BLaER1 (cell line): ENCODE data around the gene SEMA4D.

Experiments used
- H3K27ac ChIP-seq: shearing (Covaris generic); formaldehyde crosslinking; 2 replicates; pipeline ENCODE4 v1.8.1; 2022
- H3K27me3 ChIP-seq: shearing (Covaris generic); formaldehyde crosslinking; 2 replicates; pipeline ENCODE4 v1.8.1; 2022
- H3K36me3 ChIP-seq: shearing (Covaris generic); formaldehyde crosslinking; 2 replicates; pipeline ENCODE4 v1.8.1; 2022
- H3K4me1 ChIP-seq: shearing (Covaris generic); formaldehyde crosslinking; 2 replicates; pipeline ENCODE4 v1.8.1; 2022
- H3K4me2 ChIP-seq: shearing (Covaris generic); formaldehyde crosslinking; 2 replicates; pipeline ENCODE4 v1.8.1; 2022
- H3K4me3 ChIP-seq: shearing (Covaris generic); formaldehyde crosslinking; 2 replicates; pipeline ENCODE4 v1.8.1; 2022
- H3K9ac ChIP-seq: shearing (Covaris generic); formaldehyde crosslinking; 2 replicates; pipeline ENCODE4 v1.8.1; 2022
- H3K9me3 ChIP-seq: shearing (Covaris generic); formaldehyde crosslinking; 2 replicates; pipeline ENCODE4 v1.8.1; 2022
- H4K20me1 ChIP-seq: shearing (Covaris generic); formaldehyde crosslinking; 2 replicates; pipeline ENCODE4 v1.8.1; 2022
- Cebpa-rat ChIP-seq: shearing (Covaris generic); IDR thresholded peaks from 2 replicates; pipeline ENCODE4 v1.8.1; 2022

Gene SEMA4D

DNA sequence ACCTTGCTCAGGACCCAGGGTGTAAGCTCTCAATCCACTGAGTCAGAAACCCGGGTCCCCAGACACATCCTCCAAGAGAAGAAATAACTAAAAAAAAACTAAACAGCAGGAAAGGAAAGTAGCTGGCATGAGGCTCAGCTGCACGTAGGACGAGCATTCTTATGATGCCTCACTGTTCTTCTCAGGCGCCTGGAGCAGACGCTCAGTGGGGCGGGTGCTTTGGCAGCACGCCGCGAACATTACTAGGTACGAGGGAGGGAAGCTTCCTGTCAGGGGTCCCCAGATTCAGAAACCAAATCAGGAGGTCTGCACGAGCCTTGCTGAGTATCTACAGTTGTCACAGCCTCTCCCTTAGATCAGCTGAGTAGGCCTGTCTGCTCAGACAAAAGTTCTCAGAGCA lies 93.8 kb downstream of the SEMA4D start:
- Histone ChIP-seq H4K20me1 (peaks cover 65% of the 10 kb centered on the region), H3K4me3 (no peak overlapping the region), H3K4me1 (peaks cover 98% of the 10 kb centered on the region), H3K27ac (peak overlapping the region; percentile 90; the same call in 1 of the 2 replicates), H3K4me2 (peak overlapping the region; percentile 94), H3K36me3 (peaks cover 44% of the 10 kb centered on the region), H3K9me3 (peaks cover 6% of the 10 kb centered on the region), H3K9ac (no peak overlapping the region), H3K27me3 (no peaks in the 10 kb centered on the region)
- TF ChIP-seq Cebpa-rat = no peak

DNA sequence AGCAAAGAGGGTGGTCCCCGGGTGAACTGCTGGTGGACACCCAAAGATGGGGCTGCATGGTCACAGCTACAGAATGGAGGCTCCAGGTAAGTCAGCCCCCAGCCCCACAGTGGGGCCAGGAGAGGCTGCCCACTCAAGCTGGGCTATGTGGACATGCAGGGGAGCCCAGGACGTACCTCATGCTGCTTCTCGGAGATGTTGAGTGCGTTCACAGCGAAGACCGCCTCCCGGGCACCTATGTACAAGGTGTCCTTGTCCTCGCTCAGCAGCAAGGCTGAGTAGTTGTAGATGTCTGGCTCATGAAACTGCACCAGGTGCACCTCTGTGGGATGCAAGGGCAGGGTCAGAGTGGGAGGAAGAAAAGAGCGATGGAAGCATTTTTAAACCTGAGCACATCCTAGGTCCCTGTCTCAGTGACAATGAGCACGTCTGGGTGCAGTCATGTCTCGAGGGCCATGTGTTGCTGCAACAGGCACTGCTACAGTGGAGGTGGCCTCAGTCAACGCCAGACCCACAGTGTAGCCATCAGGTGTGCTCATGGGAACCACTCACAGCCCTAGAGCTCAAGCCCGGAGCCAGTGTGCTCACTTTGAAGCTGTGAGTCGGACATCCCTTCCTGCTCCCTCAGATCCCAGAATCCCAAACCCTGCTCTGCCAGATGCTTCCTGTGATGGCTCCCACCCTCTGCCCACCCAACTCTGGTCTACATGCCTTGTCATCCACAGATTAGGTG lies 95.1 kb downstream of the SEMA4D start:
- Histone ChIP-seq H3K27ac (no peak overlapping the region), H3K9ac (no peak overlapping the region), H3K9me3 (peaks cover 6% of the 10 kb centered on the region), H3K36me3 (peaks cover 54% of the 10 kb centered on the region), H4K20me1 (peaks cover 53% of the 10 kb centered on the region), H3K27me3 (no peaks in the 10 kb centered on the region), H3K4me3 (no peak overlapping the region), H3K4me1 (peaks cover 91% of the 10 kb centered on the region), H3K4me2 (peak overlapping the region; percentile 83)
- no peak for TF ChIP-seq Cebpa-rat

DNA sequence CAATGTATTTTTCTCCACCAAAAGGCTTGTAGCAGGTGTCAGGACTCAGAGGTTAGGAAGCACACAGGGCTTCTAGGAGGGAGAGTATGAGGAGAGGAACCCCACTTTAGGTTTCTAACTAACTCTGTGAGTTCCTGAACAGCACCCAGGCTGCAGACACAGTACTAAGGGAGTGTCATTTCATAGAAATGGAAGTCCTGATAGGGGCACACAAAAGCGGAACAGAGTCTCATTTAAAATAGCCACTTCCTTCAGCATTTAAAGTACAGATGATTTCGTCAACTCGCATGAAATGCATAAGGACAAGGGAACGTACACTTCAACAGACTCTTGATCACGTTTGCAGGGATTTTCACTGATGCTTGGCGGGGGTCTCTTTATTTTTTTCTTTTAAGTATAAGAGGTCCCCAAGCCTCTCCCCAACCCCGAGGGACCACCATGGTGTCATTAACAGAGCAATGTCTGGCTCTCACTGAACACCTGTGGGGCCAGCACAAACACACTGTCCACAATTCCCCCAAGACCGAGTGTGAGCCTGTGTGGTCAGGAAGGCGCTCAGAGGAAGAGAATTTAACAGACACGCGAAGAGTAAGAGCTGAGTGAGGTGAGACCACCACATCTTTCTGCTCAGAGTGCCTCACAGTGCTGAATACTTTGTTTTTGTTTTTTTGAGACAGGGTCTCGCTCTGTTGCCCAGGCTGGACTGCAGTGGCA lies 97.4 kb downstream of the SEMA4D start:
- no peak for TF ChIP-seq Cebpa-rat
- Histone ChIP-seq H3K27me3 (no peaks in the 10 kb centered on the region), H3K4me2 (peak overlapping the region; percentile 83), H3K9me3 (no peaks in the 10 kb centered on the region), H3K27ac (peak overlapping the region; percentile 64), H3K36me3 (peaks cover 70% of the 10 kb centered on the region), H3K4me1 (peaks cover 68% of the 10 kb centered on the region), H4K20me1 (peaks cover 42% of the 10 kb centered on the region), H3K9ac (peak overlapping the region; percentile 39; the same call in 1 of the 2 replicates), H3K4me3 (0 out of 2 replicates have a peak overlapping the region, but pooled peaks have one; percentile 26)

DNA sequence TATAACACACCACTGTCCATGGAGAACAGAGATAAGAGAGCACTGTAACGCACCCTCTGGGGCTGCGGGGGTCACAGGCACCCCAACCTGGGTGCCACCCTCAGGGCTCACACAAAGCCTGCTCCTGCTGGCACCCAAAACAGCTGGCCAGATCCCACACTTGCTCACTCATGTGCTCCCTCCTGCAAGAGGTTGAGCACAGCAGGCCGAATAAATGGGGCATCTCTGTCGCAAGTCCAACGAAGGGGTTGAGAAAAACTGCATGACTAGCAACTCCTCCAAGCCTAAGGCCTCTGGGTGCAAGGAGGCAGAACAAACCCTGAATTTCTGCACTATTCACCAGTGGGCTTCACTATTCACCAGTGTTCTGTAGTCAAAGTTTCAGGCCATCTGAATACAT lies 99.3 kb downstream of the SEMA4D start:
- no peak overlapping the region for H3K4me3 ChIP-seq
- H3K9me3 ChIP-seq = no peaks in the 10 kb centered on the region
- H3K27ac ChIP-seq = no peak overlapping the region
- no peaks in the 10 kb centered on the region for H3K27me3 ChIP-seq
- H3K4me1 ChIP-seq = peaks cover 48% of the 10 kb centered on the region
- no peak overlapping the region for H3K4me2 ChIP-seq
- no peak for TF ChIP-seq Cebpa-rat
- H3K36me3 ChIP-seq = peaks cover 77% of the 10 kb centered on the region
- no peak overlapping the region for H3K9ac ChIP-seq
- peaks cover 36% of the 10 kb centered on the region for H4K20me1 ChIP-seq

DNA sequence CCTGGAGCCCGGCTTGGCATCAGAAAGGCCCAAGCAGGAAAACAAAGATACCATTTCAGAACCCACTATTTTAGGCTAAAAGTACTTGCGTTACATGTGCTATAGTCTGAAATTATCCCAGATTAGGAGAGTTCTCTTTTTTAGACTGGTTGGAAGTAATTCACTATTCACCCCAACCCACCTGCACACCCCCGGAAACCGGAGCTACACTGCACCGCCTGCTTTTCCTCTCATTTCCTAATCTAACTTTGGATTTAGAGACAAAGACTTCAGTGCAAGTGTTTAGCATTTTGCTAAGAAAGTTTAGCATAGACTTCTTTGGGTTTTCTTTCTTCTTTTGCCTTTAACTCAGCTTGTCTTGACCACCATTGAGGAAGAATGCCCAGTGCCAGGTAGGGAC lies 100.4 kb downstream of the SEMA4D start:
- H3K4me2 ChIP-seq = no peak overlapping the region
- no peaks in the 10 kb centered on the region for H3K27me3 ChIP-seq
- no peak overlapping the region for H3K27ac ChIP-seq
- no peaks in the 10 kb centered on the region for H3K9me3 ChIP-seq
- H3K9ac ChIP-seq = no peak overlapping the region
- H3K4me1 ChIP-seq = peaks cover 38% of the 10 kb centered on the region
- H3K36me3 ChIP-seq = peaks cover 80% of the 10 kb centered on the region
- H3K4me3 ChIP-seq = no peak overlapping the region
- TF ChIP-seq Cebpa-rat = no peak
- peaks cover 34% of the 10 kb centered on the region for H4K20me1 ChIP-seq

DNA sequence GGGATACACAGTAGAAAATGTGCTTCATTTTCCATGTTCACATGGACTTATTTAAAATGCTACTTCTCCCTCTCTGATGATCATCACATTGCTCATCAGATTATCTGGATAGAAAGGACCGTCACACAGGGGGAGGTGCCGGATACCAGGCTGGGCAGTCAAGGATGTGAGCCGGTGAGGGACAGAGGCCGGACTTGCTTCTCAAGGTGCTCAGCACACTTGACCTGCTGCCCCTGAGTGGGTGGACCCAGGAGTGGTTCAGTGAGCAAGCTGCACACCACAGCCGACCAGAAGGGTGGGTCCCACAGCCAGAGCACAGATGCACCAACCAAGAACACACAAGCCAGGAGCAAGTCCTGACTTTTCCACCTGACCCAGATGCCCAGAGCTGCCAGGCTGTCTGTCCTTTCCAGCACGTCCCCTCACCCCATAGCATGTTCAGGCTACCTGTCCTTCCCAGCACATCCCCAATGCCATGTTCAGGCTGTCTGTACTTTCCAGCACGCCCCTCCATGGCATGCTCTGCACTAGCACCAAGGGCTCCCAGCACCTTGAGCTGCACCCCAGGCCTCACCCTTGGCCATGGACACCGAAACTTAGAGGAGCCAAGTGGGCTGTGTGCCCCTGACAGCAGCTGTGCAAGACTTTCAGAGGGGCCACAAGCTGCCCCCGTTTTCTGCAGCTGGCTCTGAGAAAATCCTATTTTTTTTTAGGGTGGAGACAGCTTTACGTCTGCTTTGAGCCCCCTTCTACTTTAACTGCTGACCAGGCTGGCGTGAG lies 101.8 kb downstream of the SEMA4D start:
- Histone ChIP-seq H3K9me3 (no peaks in the 10 kb centered on the region), H3K9ac (no peak overlapping the region), H3K27ac (no peak overlapping the region), H3K4me2 (no peak overlapping the region), H3K27me3 (no peaks in the 10 kb centered on the region), H3K36me3 (peaks cover 86% of the 10 kb centered on the region), H3K4me3 (no peak overlapping the region), H4K20me1 (peaks cover 41% of the 10 kb centered on the region), H3K4me1 (peaks cover 31% of the 10 kb centered on the region)
- TF ChIP-seq Cebpa-rat = no peak

DNA sequence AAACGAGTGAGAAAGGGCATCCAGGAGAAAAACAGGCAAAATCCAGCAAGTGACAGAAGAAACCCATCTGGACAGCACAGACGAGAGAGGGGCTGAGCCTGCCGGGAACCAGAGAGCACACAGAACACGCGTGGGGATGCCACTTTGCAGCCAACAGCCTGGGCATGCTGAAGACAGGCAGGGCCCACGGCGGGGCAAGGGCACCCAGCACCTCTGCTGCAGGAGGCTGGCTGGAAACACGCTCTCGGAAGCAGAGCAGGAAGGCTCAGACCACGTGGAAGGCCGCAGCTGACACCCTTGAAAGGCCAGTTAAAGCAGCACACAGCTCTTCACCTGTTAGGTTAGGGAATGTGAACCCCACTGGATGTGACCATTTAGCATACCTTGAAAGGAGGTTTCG lies 103.5 kb downstream of the SEMA4D start:
- no peak overlapping the region for H3K4me3 ChIP-seq
- TF ChIP-seq Cebpa-rat = no peak
- no peak overlapping the region for H3K27ac ChIP-seq
- H4K20me1 ChIP-seq = peaks cover 44% of the 10 kb centered on the region
- H3K36me3 ChIP-seq = peaks cover 100% of the 10 kb centered on the region
- no peak overlapping the region for H3K4me2 ChIP-seq
- H3K27me3 ChIP-seq = no peaks in the 10 kb centered on the region
- H3K9me3 ChIP-seq = no peaks in the 10 kb centered on the region
- H3K9ac ChIP-seq = no peak overlapping the region
- H3K4me1 ChIP-seq = peaks cover 20% of the 10 kb centered on the region

DNA sequence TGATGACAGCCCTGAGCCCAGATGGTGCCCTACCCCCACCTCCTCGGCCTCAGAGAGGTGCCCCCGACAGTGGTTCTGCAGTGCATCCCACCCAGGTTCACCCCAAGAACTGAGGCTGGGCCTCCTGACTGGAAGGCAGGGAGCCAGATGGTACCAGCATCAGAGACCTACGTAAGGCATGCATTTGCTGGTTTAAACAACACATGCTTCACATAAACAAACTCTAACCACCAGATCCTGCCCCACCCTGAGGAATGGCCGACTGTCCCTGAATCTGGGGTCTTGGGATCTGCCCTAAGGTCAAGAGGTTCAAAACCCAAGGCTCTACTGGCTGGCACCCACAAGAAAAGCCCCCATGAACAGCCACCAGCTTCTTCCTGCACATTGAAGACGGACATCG lies 106.3 kb downstream of the SEMA4D start:
- no peaks in the 10 kb centered on the region for H3K9me3 ChIP-seq

DNA sequence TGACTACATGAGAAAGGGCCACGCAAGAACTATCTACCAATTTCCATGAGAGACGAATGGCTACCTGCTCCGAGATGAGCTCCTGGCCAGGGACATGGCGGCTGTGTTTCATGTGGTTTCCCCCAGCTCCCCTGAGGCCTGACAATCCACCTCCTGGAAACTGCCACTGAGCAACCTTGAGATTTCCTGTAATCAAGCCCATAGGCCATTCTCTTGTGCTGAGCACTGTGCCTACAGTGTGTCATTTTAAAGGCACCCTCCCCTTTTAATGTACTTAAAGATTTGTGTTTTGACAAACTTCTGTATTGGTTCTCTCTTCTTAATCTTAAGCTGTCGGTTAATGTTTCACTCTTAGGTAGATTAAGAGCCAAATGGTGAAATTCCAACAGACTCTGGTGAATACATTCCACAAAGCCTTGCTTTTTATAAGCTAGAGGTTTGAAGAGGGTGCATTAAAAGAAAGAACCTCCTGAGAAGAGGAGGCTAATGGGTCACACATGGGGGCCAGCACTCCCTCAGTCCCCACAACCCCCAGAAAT lies 107.3 kb downstream of the SEMA4D start:
- Histone ChIP-seq H3K36me3 (peaks cover 99% of the 10 kb centered on the region), H3K4me3 (no peak overlapping the region), H3K9ac (no peak overlapping the region), H3K4me2 (no peak overlapping the region), H3K27me3 (no peaks in the 10 kb centered on the region), H3K4me1 (peaks cover 12% of the 10 kb centered on the region), H4K20me1 (peaks cover 53% of the 10 kb centered on the region), H3K9me3 (no peaks in the 10 kb centered on the region), H3K27ac (no peak overlapping the region)
- no peak for TF ChIP-seq Cebpa-rat

More for the DNA sequence above, 106.3 kb downstream of the SEMA4D start:
- H3K4me3 ChIP-seq = no peak overlapping the region
- peaks cover 12% of the 10 kb centered on the region for H3K4me1 ChIP-seq
- peaks cover 60% of the 10 kb centered on the region for H4K20me1 ChIP-seq
- TF ChIP-seq Cebpa-rat = no peak
- H3K9ac ChIP-seq = no peak overlapping the region
- no peak overlapping the region for H3K4me2 ChIP-seq
- H3K27me3 ChIP-seq = no peaks in the 10 kb centered on the region
- H3K36me3 ChIP-seq = peaks cover 100% of the 10 kb centered on the region
- H3K27ac ChIP-seq = no peak overlapping the region
